RPMI8226 (cell line): ENCODE results near the gene CHST11.
"Not testable (repeated sequence)": the region's sequence is repeated elsewhere in the genome, so short reads cannot be mapped to it uniquely, and the experiment has no call there.

Experiments used
- DNase-seq: peaks from one replicate; pipeline ENCODE4 v3.0.0-alpha.2; 2015

Gene CHST11

GRCh38 chr12:104725610-104726009 is 268.9 kb downstream of the CHST11 start:
- DNase-seq = no peak

DNA sequence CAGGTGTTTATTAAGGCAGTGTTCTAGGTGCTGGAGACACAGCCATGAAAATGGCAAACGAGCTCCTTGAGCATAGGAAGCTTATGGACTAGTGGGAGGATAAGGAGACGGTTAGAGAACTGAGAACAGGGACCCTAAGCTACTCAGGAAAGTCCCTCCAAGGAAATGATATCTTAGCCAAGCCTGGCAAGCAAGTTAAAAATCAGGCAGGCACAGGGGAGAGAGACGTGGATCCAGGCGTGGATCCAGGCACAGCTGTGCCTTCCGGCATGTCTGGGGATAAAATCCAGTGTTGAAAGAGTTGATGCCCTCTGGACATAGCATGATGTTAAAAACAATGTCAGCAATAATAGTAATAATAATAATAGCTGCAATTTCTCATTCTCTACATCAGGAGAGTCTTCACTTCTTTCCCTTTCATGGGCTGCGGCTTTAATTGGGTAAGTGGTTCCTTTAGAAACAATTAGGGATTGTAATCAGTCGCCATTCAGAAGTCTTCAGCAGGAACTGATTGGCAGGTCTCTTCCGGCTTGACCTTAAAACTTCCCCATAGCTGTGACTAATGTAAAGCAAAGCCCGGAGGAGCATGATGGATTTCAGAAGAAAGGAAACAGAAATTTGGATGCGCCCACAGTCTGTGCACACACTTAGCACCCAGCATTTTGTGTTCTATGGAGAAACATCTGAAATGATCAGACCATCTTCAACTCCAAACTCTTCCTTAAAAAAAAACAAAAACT is 271.1 kb downstream of the CHST11 start:
- DNase-seq = no peak

GRCh38 chr12:104729091-104729490 is 272.3 kb downstream of the CHST11 start:
- DNase-seq = no peak

GRCh38 chr12:104729610-104730446 is 273.1 kb downstream of the CHST11 start:
- DNase-seq = no peak

GRCh38 chr12:104730763-104731162 is 274.0 kb downstream of the CHST11 start:
- no peak for DNase-seq

GRCh38 chr12:104733717-104734175 is 277.0 kb downstream of the CHST11 start:
- no peak for DNase-seq

GRCh38 chr12:104734541-104735095 is 277.9 kb downstream of the CHST11 start:
- no peak for DNase-seq

DNA sequence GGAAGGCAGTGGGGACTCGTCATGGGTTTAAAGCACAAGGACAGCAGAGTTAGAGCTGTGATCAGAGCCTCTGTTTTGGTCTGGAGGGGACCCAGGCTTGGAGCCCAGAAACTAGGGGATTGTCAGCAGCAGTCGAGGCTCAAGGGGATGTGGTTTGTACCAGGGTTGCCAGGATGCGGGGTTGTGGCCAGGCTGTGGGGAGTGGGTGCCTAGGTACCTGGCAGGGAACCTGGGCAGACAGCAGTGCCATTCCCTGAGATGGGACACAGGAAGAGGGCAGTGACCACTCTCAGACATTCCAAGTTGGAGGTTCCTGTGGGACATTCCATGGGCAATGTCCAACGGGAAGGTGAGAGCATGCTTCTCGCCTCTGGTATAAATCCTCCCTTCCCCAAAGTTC is 279.1 kb downstream of the CHST11 start:
- no peak for DNase-seq

DNA sequence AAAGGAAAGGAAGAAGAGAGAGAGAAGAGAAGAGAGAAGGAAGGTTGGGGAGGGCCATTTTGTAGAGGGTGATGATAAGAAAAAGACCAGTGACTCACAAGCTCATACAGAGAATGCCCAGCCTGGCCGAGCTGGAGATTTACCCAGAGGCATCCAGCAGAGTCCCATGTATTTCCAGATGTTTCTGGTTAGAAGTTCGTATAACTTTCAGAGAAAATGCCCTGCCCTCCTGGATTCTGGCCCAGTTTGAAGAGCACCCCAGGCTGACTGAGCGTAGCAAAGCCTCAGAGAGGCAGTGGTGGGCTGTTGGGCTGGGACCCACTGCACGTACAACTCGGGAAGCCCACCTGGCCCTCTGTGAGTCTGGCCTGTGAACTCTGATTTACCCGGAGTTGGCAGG is 279.6 kb downstream of the CHST11 start:
- no peak for DNase-seq

- no peak for DNase-seq
Observed at GRCh38 chr12:104737113-104737512, 280.4 kb downstream of the CHST11 start.

GRCh38 chr12:104737791-104738301 is 281.1 kb downstream of the CHST11 start:
- DNase-seq = no peak

GRCh38 chr12:104738331-104738730 is 281.6 kb downstream of the CHST11 start:
- DNase-seq = no peak

DNA sequence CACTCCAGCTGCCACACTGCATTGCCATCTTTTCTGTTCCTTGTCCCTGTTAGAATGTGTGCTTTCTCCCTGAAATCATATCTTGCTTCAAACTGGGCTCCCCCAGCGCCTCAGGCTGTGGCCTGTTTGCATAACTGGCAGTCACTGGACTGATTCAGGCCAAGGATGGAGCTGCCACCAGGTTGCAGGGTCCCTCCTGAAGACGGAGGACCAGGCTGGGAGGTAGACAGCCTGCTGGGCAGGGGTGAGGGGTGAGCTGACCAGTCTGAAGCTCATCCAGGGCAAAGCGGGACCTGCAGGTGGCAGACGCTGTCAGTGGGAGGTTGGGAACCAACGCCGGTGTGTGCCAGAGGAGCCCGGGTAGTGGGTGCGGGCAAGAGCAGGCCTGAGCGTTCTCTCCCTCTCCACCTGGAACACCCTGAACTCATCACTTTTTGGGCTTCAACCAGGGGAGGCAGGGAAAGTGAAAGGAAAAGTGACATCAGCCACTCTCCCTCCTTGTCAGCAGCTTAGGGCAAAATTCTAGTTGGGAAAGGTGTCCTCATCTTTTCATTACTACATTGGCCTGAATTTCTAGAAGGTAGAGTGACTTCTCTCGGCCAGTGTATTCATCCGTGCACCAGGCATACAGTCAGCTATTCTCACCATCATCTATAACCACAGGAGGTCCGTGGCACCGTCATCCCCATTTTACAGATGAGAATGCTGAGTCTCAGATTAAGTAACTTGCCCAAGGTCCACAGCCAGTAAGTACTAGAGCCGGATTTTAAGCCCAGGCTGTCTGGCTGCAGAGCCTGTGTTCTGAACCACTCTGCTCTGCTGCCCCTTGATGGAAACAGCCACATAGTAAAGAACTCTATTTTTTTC is 282.3 kb downstream of the CHST11 start:
- no peak for DNase-seq

DNA sequence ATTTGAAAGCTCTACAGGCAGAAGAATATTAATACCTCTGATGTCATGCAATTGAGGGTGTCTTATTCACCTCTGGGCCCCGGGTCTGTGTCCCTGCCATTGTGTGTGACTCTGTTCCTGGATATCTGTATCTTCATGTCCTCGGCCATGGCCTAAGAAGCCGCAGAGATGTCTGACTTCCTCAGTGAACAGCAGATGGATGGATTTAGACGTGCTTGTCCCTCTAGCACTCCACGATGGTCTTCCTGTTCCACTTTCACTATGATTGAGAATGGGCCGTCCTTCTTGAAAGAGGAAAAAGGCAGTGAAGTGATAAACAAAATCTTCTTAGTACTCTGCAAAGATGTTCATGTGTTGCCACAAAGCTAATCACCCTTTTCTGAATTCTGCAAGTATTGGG is 283.9 kb downstream of the CHST11 start:
- DNase-seq = no peak

DNA sequence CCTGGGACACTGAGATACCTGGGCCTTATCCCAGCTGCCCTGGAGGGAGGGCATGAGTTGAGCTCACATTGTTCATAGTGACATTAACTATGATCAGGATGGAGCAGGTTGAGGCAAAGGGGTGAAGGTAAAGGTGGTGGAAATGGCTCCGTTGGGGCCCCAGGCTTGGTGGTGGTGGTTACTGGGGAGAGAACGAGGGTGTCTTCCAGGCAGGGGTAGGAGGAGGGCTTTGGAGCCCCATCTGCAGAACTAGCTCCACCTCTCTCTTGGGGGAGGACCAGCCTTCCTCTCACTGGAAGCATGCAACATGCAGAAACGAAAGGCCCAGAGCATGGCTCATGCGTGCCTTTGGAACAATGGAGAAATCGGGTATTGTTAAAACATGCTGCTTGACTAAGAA is 284.3 kb downstream of the CHST11 start:
- no peak for DNase-seq

DNA sequence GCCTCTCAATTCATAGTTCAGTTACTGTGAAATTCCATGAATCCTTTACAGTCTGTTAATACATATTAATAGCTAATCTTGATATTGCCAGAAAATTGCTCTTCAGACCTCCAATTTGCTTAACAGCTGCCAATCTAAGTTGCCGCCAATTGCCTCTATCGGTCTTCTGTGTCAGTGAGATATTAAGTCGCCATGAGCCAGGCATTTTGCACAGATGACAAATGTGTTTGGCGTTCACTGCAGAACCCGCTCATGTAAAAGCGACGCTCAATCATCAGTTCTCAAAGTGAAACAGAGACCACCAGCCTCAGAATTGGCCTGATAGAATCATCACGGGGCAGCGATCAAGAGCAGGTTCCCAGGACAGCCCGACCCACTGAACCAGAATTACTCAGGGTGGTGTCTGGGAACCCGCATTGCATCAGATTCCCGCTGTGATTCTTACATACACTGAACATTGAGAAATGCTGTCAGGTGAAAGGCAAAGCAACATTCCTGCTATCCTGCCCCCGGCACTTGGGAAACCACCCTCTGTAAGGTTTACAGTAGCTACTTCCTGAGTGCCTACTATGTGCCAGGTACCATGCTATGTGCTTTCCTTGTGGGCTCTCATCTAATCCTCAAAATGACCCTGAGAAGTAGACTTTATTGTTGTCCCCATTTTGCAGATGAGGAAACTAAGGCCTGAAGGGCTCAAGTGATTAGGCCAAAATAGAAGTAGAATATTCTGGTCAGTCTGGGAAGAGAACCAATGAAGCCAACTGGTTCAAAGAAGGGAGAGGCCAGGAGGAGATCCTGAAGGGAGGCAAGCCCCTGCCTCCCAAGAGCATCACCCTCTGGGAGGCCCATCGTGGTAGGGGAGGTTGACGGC is 285.0 kb downstream of the CHST11 start:
- DNase-seq = no peak

DNA sequence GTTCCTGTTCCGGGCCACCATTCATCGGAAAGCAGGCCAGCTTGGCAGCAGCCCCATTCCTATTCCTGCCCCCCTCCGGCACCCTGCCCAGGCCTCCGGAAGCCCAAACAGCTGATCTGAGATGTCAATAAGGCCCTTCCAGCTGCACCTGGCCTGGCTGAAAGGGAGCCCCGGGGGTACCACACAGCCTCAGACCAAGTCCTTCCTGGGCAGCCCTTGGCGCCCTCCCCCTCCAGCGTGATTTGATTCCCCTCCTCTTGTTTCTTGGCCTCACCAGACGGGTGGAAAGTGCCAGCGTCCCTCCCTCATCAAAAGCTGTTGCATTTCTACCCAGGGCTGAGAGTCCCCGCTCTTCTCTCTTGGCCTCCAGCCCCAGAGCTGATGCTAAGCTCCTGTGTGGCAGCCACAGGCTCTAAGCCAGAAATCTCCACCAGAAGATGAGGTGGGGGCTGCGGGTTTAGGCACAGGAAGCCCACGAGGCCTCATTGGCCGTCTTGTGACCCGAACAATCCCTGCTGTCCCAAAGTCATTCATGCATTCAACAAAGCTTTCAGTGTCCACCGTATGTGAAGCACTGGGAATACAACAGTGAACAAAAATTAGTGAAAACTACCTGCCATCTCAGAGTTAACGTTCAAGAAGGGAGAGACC is 285.9 kb downstream of the CHST11 start:
- DNase-seq = no peak

DNA sequence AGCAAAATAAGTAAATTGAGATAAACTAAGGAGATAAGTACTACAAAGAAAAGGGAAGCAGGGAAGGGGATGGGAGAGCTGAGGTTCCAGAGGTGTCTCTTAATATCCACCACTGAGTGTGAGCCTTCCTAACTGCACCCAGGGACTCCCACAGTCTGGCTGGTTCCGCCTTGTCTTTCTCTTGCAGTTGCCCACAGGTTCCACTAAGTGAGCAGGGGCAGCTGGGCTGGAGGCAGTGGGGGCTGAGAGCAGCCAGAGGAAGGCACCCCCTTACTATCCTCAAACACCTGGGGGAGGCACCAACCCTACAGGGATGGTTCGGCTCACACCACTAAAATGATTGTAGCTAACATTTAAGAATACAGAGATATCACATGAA is 286.4 kb downstream of the CHST11 start:
- no peak for DNase-seq

GRCh38 chr12:104743753-104744548 is 287.2 kb downstream of the CHST11 start:
- not testable (repeated sequence) for DNase-seq

- no peak for DNase-seq
Observed at GRCh38 chr12:104746467-104747088, 289.8 kb downstream of the CHST11 start.
